Endothelial cell of umbilical vein (primary cell): ENCODE results near the gene MCU.

Experiments
- FOS ChIP-seq: IDR thresholded peaks from 2 replicates; pipeline ENCODE4 v1.6.1; 2011; ENCODE audit warnings: mild to moderate bottlenecking, low read length, moderate library complexity, borderline replicate concordance; ENCODE audit not compliant: insufficient read depth
- MYC ChIP-seq: IDR thresholded peaks from one replicate; pipeline ENCODE4 v1.6.1; 2011; ENCODE audit warnings: mild to moderate bottlenecking, low read depth, low read length
- POLR2A ChIP-seq: IDR thresholded peaks from 2 replicates; pipeline ENCODE4 v1.6.1; 2012; ENCODE audit warnings: low read depth, mild to moderate bottlenecking, control low read depth, low read length
- POLR2AphosphoS5 ChIP-seq: IDR thresholded peaks from 2 replicates; pipeline ENCODE4 v1.6.1; 2012; ENCODE audit warnings: low read depth, mild to moderate bottlenecking, control low read depth, low read length, moderate library complexity; ENCODE audit not compliant: insufficient read depth
- TF ChIP-seq, protein P1 (sequence below), 2 donors: IDR thresholded peaks; 1 replicate in 1 of 2; 2 replicates in 1 of 2; pipeline ENCODE4 v1.5.1; 2011; ENCODE audit warnings: low read length in 2 of 2, mild to moderate bottlenecking in 2 of 2, moderate library complexity in 2 of 2, control low read depth in 1 of 2, inconsistent platforms in 1 of 2, low read depth in 1 of 2; ENCODE audit not compliant: insufficient read depth in 1 of 2; ENCODE audit errors: extremely low read depth in 1 of 2

DNA sequence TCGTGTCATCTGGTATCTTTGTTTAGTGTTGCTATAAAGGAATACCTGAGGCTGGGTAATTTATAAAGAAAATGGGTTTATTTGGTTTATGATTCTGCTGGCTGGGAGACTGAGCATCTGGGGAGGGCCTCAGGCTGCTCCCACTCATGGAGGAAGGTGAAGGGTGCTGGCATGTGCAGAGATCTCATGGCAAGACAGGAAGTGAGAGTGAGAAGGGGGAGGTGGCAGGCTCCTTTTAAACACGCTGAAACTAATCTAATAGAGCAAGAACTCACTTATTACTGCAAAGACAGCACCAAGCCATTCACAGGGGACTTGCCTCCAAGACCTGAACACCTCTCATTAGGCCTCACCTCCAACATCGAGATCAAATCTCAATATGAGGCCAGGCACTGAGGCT lies 212.9 kb downstream of the MCU start:
- no peak for TF ChIP-seq POLR2AphosphoS5
- TF ChIP-seq, protein P1, sequence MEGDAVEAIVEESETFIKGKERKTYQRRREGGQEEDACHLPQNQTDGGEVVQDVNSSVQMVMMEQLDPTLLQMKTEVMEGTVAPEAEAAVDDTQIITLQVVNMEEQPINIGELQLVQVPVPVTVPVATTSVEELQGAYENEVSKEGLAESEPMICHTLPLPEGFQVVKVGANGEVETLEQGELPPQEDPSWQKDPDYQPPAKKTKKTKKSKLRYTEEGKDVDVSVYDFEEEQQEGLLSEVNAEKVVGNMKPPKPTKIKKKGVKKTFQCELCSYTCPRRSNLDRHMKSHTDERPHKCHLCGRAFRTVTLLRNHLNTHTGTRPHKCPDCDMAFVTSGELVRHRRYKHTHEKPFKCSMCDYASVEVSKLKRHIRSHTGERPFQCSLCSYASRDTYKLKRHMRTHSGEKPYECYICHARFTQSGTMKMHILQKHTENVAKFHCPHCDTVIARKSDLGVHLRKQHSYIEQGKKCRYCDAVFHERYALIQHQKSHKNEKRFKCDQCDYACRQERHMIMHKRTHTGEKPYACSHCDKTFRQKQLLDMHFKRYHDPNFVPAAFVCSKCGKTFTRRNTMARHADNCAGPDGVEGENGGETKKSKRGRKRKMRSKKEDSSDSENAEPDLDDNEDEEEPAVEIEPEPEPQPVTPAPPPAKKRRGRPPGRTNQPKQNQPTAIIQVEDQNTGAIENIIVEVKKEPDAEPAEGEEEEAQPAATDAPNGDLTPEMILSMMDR (IDR thresholded peaks at IDR 0.05; ENCODE audit: extremely low read depth in 1 of 2, insufficient read depth in 1 of 2, low read depth in 1 of 2, low read length in 2 of 2): no peak
- TF ChIP-seq MYC: no peak
- no peak for TF ChIP-seq POLR2A
- TF ChIP-seq FOS: no peak
